ENCODE measurements around the gene OSBPL7.

OSBPL7 gene

DNA sequence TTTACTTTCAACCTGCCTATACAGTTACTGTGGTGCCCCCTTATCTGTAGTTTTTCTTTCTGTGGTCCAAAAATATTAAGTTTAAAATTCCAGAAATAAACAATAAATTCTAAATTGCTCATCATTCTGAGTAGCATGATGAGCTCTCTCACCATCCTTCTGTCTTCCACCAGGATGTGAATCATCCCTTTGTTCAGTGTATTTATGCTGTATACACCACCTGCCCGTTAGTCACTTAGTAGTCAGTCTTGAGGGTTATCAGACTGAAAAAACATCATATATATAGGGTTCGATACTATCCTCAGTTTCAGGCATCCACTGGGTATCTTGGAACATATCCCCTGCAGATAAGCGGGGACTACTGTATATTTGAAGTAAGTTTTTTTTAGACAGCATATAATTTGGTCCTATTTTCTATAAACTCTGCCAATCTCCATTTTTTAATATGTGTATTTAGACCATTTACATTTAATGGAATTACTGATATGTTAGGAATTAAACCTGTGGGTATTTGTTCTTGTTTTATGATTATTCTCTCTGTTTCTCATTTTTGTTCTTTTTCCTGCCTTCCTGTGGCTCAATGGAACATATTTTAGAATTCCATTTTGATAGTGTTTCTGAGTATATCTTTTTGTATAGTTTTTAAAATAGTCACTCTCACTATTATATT is 57.5 kb downstream of the OSBPL7 start:
- DNase-seq (ENCODE audit: low spot score), result no peak

DNA sequence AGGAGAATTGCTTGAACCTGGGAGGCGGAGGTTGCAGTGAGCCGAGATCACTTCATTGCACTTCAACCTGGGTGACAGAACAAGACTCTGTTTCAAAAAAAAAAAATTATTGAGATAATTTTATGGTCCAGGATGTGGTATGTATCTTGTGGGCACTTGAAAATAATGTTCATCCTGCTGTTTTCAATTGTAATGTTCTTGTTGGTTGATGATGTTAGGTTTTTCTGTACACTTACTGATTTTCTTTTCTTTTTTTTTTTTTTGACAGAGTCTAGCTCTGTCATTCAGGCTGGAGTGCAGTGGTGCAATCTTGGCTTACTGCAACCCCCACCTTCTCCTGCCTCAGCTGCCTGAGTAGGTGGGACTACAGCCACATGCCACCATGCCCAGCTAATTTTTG is 58.9 kb downstream of the OSBPL7 start:
- DNase-seq (ENCODE audit: low spot score), result no peak

DNA sequence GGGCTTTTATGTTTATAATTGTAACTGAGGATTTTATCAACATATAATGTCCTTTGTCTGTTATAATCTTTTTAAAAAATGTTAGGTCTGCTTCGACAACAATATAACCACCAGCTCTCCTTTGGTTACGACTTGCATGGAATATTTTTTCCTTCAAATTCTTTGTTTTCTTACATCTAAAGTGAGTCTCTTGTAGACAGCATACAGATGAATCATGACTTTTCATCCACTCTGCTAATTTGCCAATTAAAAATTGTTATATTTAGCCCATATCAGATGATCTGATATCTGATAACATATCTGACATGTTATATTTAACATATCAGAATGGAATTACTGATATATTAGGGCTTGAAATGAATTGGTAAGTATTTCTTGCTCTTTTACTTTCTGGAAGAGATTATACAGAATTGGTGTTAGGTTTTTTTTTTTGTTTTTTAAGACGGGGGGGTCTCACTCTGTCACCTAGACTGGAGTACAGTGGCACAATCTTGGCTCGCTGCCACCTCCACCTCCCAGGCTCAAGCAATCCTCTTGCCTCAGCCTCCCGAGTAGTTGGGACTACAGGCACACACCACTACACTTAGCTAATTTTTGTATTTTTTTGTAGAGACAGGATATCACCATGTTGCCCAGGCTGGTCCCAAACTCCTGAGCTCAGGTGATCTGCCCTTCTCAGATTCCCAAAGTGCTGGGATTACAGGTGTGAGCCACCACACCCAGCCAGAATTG is 61.0 kb downstream of the OSBPL7 start:
- no peak for DNase-seq (ENCODE audit: low spot score)

DNA sequence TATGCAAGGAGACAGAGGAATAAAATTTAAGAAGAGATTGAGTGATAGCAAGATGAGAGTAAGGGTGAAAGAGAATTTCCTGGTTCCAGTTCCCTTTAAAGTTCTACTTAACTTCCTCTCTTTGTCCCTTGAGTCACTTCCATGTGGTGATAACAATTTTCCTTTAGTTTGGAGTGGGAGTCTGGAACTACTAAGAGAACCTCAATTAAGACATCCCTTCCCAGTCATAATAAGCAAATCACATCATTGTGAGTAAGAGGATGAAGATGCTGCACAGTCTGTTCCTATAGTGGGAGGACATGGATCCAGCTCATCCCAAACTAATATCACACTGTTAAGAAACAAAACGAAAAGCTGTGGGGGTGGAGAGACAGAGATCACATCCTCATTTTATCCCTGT is 64.2 kb downstream of the OSBPL7 start:
- DNase-seq (ENCODE audit: low spot score), result no peak

Measured in globus pallidus (tissue), 1 donor.